Activated naive CD4-positive, alpha-beta T cell treated with anti-CD3 and anti-CD28 coated beads, Interleukin-2, amount 50 U/mL, for 72 hours (primary cell): ENCODE data around the gene ZNF474. TPM values are rescaled to one million over a fixed set of nuclear protein-coding genes. Genes with fewer than 3 reads are reported as not detected.
"Not testable (repeated sequence)": the region's sequence is repeated elsewhere in the genome, so short reads cannot be mapped to it uniquely, and the experiment has no call there.

Experiments used
- ATAC-seq, 2 donors: fragments of 150-1000 bp; cut with Tn5 transposase; 2 replicates each; pipeline ENCODE4 v1.10.0; 2021; ENCODE audit warnings: mild to moderate bottlenecking in 2 of 2, moderate library complexity in 2 of 2
- DNase-seq, 2 donors: peaks; one replicate each; pipeline ENCODE4 v3.0.0; 2021 to 2022; ENCODE audit warnings: low spot score in 2 of 2
- H3K27ac Mint-ChIP-seq, 2 donors: one replicate each; pipeline ENCODE4 v1.8.0; 2022; ENCODE audit warnings: mild to moderate bottlenecking in 2 of 2, mixed read lengths in 2 of 2
- H3K36me3 Mint-ChIP-seq, 2 donors: one replicate each; pipeline ENCODE4 v1.8.0; 2022; ENCODE audit warnings: mixed read lengths in 2 of 2
- H3K9me3 Mint-ChIP-seq, 2 donors: one replicate each; pipeline ENCODE4 v1.8.0; 2022; ENCODE audit warnings: mixed read lengths in 2 of 2
- total RNA-seq, 2 donors: library from RNA; stranded (reverse); gene quantifications; one replicate each; pipeline ENCODE4 v1.2.3, GENCODE V29; 2022

Gene ZNF474
- total RNA-seq, result under 1 TPM in 1 of 2 donors, not detected in 1; 0.12 TPM

DNA sequence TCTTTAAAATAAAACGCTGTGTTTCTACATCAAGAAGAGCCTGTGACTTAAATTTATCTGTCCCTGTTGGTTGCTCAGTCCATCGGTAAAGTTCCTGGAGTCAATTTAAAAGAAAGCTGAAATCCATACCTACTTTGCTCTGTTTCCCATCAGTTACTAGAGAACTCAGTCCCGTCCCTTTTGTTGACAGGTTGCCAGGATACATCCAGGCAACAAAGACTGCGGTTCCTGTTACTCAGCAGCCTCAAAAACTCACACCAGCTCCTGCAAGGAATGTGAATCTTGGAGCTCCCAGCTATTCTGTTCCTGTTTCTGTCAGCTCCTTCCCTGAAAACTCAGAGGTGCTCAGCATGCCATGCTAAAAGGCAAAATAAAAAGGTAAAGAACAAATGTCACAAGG lies at the start of gene ZNF474:
Gene ZNF474, plus strand, starts transcription at position 241 of the 400 bp plus-strand sequence. CDS start 22,445 bp downstream, outside the sequence.
- no peak for ATAC-seq
- Mint-ChIP-seq H3K36me3 (no peaks in the 10 kb centered on the region), H3K9me3 (no peaks in the 10 kb centered on the region), H3K27ac (no peak within 1 kb of the TSS)
- DNase-seq, result no peak

DNA sequence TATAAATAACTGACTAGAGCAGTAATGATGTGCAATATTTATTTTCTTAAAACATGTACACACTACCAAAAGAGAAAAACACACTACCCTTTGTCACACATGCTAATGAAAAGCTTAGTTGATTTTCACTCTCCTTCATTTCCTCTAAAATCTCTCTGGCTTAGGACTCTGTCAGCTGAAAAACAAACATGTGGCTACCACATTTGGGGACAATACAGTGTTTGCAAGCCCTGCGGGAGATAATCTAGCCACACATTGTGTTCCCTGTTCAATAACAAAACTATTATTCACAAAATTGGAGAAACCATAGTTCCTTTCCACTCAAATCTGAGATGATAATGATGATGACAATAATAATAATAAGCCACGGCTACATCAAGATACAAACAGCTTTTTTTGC lies 47.8 kb upstream of the ZNF474 start:
- ATAC-seq (no peak), DNase-seq (no peak)
- Mint-ChIP-seq H3K36me3 (peaks cover 8 to 14% of the 10 kb centered on the region in 2 donors), H3K27ac (no peak overlapping the region), H3K9me3 (no peaks in the 10 kb centered on the region)

- no peak overlapping the region for H3K27ac Mint-ChIP-seq
- H3K36me3 Mint-ChIP-seq, result no peaks in the 10 kb centered on the region
- DNase-seq, result no peak
- no peak for ATAC-seq
- no peaks in the 10 kb centered on the region for H3K9me3 Mint-ChIP-seq
Observed at GRCh38 chr5:122083535-122083934, 45.8 kb upstream of the ZNF474 start.

DNA sequence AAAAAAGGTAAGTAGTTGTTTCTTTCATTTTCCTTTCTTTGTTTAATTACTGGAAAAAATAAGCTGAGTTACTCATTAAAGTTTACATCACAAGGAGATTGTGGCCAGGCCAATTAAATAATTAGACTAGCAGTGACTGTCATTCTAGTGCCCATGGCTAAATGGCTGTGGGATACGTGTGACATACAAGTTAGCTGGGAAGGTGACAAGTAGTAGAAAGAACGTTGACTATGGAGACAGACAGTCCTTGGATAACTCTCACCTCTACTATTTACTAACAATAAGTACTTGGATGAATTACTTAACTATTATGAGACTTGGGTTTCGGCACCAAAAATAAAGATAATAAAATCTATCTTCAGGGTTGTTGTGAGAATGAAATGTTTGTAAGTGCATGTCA lies 44.3 kb upstream of the ZNF474 start:
- no peaks in the 10 kb centered on the region for H3K9me3 Mint-ChIP-seq
- no peak for ATAC-seq

GRCh38 chr5:122089096-122090013 lies 40.0 kb upstream of the ZNF474 start:
- ATAC-seq (peak in 1 of 2 donors; percentile 70), DNase-seq (no peak)
- Mint-ChIP-seq H3K36me3 (no peaks in the 10 kb centered on the region), H3K9me3 (no peaks in the 10 kb centered on the region), H3K27ac (no peak overlapping the region)

More for the DNA sequence above, 44.3 kb upstream of the ZNF474 start:
- Mint-ChIP-seq H3K27ac (no peak overlapping the region), H3K36me3 (no peaks in the 10 kb centered on the region)
- no peak for DNase-seq

GRCh38 chr5:122091936-122092600 lies 37.3 kb upstream of the ZNF474 start:
- Mint-ChIP-seq H3K27ac (no peak overlapping the region), H3K9me3 (no peaks in the 10 kb centered on the region), H3K36me3 (no peaks in the 10 kb centered on the region)
- ATAC-seq (no peak), DNase-seq (no peak)

- no peaks in the 10 kb centered on the region for H3K9me3 Mint-ChIP-seq
- DNase-seq (no peak), ATAC-seq (no peak)
- no peaks in the 10 kb centered on the region for H3K36me3 Mint-ChIP-seq
- H3K27ac Mint-ChIP-seq, result no peak overlapping the region
Observed at GRCh38 chr5:122093415-122094180, 35.7 kb upstream of the ZNF474 start.

DNA sequence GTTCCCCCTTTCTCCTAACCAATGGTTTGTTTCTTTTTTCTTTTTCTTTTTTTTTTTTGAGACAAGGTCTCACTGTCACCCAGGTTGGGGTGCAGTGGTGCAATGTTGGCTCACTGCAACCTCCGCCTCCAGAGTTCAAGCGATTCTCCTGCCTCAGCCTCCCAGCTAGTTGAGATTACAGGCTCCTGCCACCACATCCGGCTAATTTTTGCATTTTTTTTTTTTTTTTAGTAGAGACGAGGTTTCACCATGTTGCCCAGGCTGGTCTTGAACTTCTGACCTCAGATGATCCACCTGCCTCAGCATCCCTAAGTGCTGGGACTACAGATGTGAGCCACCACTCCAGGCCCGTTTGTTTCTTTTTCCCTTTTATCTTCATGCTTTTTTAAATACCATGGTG lies 35.1 kb upstream of the ZNF474 start:
- not testable (repeated sequence) for DNase-seq, H3K27ac Mint-ChIP-seq, ATAC-seq, H3K36me3 Mint-ChIP-seq, H3K9me3 Mint-ChIP-seq

DNA sequence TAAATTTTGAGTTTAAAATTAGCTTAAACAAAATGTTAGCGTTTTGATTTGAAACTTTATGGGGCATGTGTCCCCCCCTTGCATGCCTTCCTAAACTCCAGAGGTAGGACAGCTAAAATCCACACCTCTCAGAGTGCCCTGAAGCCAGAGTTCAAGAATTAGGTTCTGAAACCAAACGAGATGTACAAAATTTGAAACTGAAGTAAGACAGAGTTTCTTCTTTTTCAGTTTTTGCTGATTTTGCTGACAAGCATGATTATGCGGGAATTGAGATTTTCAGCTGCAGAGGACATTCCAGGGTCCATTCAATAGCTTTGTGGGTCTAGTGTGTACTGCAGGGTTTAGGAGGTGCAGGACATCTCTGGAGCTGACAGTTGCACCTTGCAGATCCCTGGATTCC lies 34.2 kb upstream of the ZNF474 start:
- DNase-seq, result no peak
- Mint-ChIP-seq H3K36me3 (no peaks in the 10 kb centered on the region), H3K9me3 (no peaks in the 10 kb centered on the region), H3K27ac (no peak overlapping the region)
- no peak for ATAC-seq

DNA sequence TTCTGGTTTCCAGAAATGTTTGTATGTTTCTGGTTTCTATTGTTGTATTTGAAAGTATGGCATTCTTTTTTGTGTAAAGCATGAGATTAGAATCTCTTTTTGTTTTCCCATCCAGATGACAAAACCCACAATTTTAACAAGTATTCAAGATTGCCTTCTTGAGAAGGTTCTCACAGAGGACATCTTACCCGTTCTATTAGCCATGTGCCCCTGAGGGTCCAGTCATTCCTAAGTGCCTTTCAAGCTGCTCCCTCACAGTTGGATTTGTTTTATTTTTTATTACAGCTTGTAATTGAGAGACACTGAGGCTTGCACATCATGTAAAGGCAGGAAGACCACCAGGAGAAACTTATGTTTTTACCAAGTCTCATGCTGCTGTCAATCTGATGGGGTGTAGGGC lies 32.0 kb upstream of the ZNF474 start:
- Mint-ChIP-seq H3K27ac (no peak overlapping the region), H3K9me3 (no peaks in the 10 kb centered on the region), H3K36me3 (no peaks in the 10 kb centered on the region)
- DNase-seq (no peak), ATAC-seq (no peak)

DNA sequence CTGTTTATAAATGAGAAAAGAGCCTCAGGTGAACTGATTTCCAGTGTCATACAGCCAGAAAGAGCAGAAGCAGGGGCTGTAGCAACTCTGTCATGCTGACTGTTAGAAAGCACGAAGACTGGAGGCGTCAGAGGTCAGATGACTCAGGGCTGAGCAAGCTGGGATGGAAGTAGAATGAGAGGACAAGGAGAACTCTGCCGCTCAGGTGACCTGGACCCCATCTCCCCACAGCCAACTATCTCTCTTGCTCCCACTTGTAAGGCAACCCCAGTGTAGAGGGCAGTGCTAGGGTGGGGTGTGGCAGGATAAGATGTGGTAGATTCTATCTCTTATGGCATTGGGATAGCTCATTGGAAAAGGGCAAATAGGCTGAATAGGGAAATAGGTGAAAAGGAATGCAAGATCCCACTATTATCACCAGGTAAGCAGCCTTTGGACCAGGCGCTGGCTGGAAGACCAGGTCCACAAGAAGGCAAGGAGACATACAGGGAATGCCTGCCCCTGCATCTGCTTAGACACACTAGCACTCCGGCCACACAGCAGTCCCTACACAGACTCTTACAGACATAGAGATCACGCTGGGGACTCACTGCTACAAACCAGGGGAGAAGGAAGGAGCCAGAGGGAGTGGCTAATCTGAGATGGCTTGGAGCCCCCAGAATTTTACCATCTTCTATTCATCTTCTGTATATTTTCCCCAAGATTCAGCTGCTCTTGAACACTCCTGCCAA lies 30.1 kb upstream of the ZNF474 start:
- Mint-ChIP-seq H3K36me3 (no peaks in the 10 kb centered on the region), H3K9me3 (no peaks in the 10 kb centered on the region), H3K27ac (no peak overlapping the region)
- ATAC-seq (no peak), DNase-seq (no peak)

DNA sequence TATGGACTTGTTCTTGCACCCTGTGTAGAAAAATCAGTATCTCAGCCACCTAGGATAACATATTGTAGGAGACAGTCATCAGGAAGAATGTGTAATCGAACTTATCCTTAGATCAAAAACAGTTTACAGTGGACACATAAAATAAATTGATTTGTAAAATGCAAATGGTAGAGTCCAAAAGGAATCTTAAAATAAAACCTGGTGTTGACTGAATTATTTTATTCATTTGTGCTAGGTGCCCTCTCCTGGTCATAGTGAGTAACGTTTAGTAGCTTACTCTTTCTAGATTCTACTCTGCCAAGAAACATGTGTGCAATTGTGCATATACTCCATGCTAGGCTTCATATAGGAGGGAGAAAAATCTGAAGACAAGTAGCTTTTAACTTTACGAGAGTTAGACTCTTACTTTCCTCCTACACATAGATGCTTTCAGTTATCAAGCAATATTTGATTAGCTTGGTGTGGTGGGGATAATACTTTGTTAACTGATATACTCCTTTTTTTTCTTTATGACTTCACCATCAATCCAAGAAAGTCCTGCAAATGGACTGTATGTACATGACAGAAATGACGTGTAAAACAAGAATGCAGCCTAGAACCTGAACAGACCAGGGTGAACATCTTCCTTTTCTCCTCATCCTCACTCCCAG lies 27.6 kb upstream of the ZNF474 start:
- Mint-ChIP-seq H3K27ac (no peak overlapping the region), H3K9me3 (no peaks in the 10 kb centered on the region), H3K36me3 (no peaks in the 10 kb centered on the region)
- DNase-seq, result no peak
- ATAC-seq, result peak in 1 of 2 donors; percentile 63

GRCh38 chr5:122102825-122103224 lies 26.5 kb upstream of the ZNF474 start:
- no peak for ATAC-seq
- H3K27ac Mint-ChIP-seq, result no peak overlapping the region
- DNase-seq, result no peak
- H3K9me3 Mint-ChIP-seq, result no peaks in the 10 kb centered on the region
- H3K36me3 Mint-ChIP-seq, result no peaks in the 10 kb centered on the region

- no peak overlapping the region for H3K27ac Mint-ChIP-seq
- H3K9me3 Mint-ChIP-seq, result no peaks in the 10 kb centered on the region
- DNase-seq, result no peak
- H3K36me3 Mint-ChIP-seq, result no peaks in the 10 kb centered on the region
- no peak for ATAC-seq
Observed at GRCh38 chr5:122105909-122106308, 23.4 kb upstream of the ZNF474 start.

DNA sequence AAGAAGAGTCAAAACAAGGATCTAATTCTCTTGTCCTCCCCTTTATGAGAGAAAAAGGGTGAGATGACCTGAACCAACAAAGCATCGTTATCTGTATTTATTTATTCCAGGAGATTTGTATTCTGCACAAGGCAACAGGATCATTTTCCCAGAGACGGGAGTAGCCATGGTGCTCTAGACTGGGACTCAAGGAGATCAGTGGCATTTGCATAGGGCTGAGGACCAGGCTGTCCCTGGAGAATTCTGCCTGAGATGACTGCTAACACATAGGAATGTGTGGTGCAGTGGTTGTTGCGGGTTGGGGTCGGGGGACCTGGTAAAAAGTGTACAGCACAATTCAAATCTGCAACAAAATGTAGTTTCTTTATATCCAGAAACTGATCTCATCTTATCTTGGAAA lies 22.3 kb upstream of the ZNF474 start:
- H3K27ac Mint-ChIP-seq, result no peak overlapping the region
- H3K9me3 Mint-ChIP-seq, result no peaks in the 10 kb centered on the region
- no peak for DNase-seq
- no peaks in the 10 kb centered on the region for H3K36me3 Mint-ChIP-seq
- ATAC-seq, result no peak

DNA sequence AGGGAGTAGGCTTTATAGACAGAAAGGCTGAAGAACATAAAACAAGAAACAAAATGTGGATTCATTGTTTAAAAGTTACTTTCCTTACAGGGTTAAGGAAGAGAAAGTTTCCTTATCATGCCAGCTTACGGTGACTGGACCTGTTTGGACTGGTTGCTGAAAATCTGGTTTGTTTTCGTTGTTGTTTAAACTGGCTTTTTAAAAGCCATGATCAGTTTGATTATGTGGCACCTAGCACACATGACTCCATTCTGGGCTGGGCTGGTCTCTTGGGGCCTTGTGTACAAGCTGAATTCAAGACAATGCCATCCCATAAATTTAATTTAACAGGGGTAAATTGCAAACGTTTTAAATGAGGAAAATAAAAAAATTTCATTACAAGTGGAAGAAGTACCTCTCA lies 18.4 kb upstream of the ZNF474 start:
- DNase-seq, result no peak
- H3K27ac Mint-ChIP-seq, result no peak overlapping the region
- no peaks in the 10 kb centered on the region for H3K36me3 Mint-ChIP-seq
- H3K9me3 Mint-ChIP-seq, result no peaks in the 10 kb centered on the region
- ATAC-seq, result no peak
